CD14-positive monocyte (primary cell): Measurements from ENCODE around the gene PTPN9. TPM values are rescaled to one million over a fixed set of nuclear protein-coding genes. Genes with fewer than 3 reads are reported as not detected.

ENCODE experiments used
- DNase-seq, 3 donors: peaks; one replicate each; pipeline ENCODE4 v3.0.0-alpha.2; 2011 to 2022
- H2AFZ ChIP-seq: 2 replicates; pipeline ENCODE4 v1.6.0; 2012; ENCODE audit warnings: mild to moderate bottlenecking, low read depth, low read length, inconsistent platforms; ENCODE audit not compliant: insufficient read depth, poor library complexity, severe bottlenecking
- H3K27ac ChIP-seq, 2 donors: 1 replicate in 1 of 2; 2 replicates in 1 of 2; pipeline ENCODE4 v1.5.1; 2012 to 2013; ENCODE audit warnings: low read length in 2 of 2, control low read depth in 1 of 2, inconsistent platforms in 1 of 2, low read depth in 1 of 2, mild to moderate bottlenecking in 1 of 2
- H3K27me3 ChIP-seq, 2 donors: one replicate each; pipeline versions ENCODE4 v1.6.0 to v1.6.1; 2011 to 2013; ENCODE audit warnings: low read length in 2 of 2; ENCODE audit not compliant: control insufficient read depth in 2 of 2, insufficient read depth in 2 of 2
- H3K36me3 ChIP-seq, 2 donors: replicated peaks in 1 of 2; 1 replicate in 1 of 2; 2 replicates in 1 of 2; pipeline versions ENCODE4 v1.5.1 to v1.6.1; 2012 to 2013; ENCODE audit warnings: low read length in 2 of 2, control low read depth in 1 of 2, inconsistent platforms in 1 of 2, mild to moderate bottlenecking in 1 of 2; ENCODE audit not compliant: insufficient read depth in 2 of 2, control insufficient read depth in 1 of 2
- H3K4me1 ChIP-seq, 2 donors: 1 replicate in 1 of 2; 2 replicates in 1 of 2; pipeline versions ENCODE4 v1.5.1 to v1.6.1; 2012 to 2013; ENCODE audit warnings: low read length in 2 of 2, control low read depth in 1 of 2, inconsistent platforms in 1 of 2, mild to moderate bottlenecking in 1 of 2, moderate library complexity in 1 of 2; ENCODE audit not compliant: insufficient read depth in 2 of 2, control insufficient read depth in 1 of 2
- H3K4me2 ChIP-seq: replicated peaks from 2 replicates; pipeline ENCODE3; 2012; ENCODE audit warnings: low read length, moderate library complexity, mild to moderate bottlenecking; ENCODE audit not compliant: poor library complexity, severe bottlenecking; ENCODE audit errors: extremely low read depth
- H3K4me3 ChIP-seq, 3 experiments: fragments of 200-600 bp in 1 of 3; sonication (generic) in 1 of 3; replicated peaks in 1 of 3; 1 replicate in 2 of 3; 2 replicates in 1 of 3; pipeline ENCODE4 v1.5.1; 2011 to 2013; ENCODE audit warnings: low read length in 3 of 3, mild to moderate bottlenecking in 3 of 3, control low read depth in 2 of 3, low read depth in 2 of 3, inconsistent platforms in 1 of 3, moderate library complexity in 1 of 3
- H3K79me2 ChIP-seq: 2 replicates; pipeline ENCODE4 v1.6.0; 2012; ENCODE audit warnings: mild to moderate bottlenecking, control low read depth, inconsistent platforms, low read length, moderate library complexity; ENCODE audit not compliant: insufficient read depth
- H3K9ac ChIP-seq: 2 replicates; pipeline ENCODE4 v1.6.0; 2017; ENCODE audit warnings: low read length, mild to moderate bottlenecking; ENCODE audit not compliant: insufficient read depth, poor library complexity, severe bottlenecking
- H3K9me3 ChIP-seq, 2 donors: replicated peaks in 1 of 2; 1 replicate in 1 of 2; 2 replicates in 1 of 2; pipeline versions ENCODE4 v1.5.1 to v1.6.1; 2012 to 2013; ENCODE audit warnings: low read length in 2 of 2, control low read depth in 1 of 2; ENCODE audit not compliant: control insufficient read depth in 1 of 2, insufficient read depth in 1 of 2
- H4K20me1 ChIP-seq: 2 replicates; pipeline ENCODE4 v1.6.0; 2012; ENCODE audit warnings: mild to moderate bottlenecking, low read length, control low read depth, moderate library complexity; ENCODE audit not compliant: insufficient read depth
- H3K27ac Mint-ChIP-seq, 7 donors: one replicate each; pipeline ENCODE4 v1.8.0; 2020; ENCODE audit warnings: mild to moderate bottlenecking in 7 of 7, mixed read lengths in 7 of 7, moderate library complexity in 6 of 7, inconsistent platforms in 2 of 7
- H3K27me3 Mint-ChIP-seq, 3 donors: one replicate each; pipeline ENCODE4 v1.8.0; 2021 to 2022; ENCODE audit warnings: low read depth in 3 of 3, mild to moderate bottlenecking in 3 of 3, mixed read lengths in 3 of 3, moderate library complexity in 3 of 3, inconsistent platforms in 1 of 3
- H3K36me3 Mint-ChIP-seq, 2 donors: one replicate each; pipeline ENCODE4 v1.8.0; 2020; ENCODE audit warnings: mixed read lengths in 2 of 2, inconsistent platforms in 1 of 2, mild to moderate bottlenecking in 1 of 2
- H3K4me1 Mint-ChIP-seq: one replicate; pipeline ENCODE4 v1.8.0; 2020; ENCODE audit warnings: mild to moderate bottlenecking, mixed read lengths
- H3K4me3 Mint-ChIP-seq, 2 donors: one replicate each; pipeline ENCODE4 v1.8.0; 2020; ENCODE audit warnings: mild to moderate bottlenecking in 2 of 2, mixed read lengths in 2 of 2, moderate library complexity in 1 of 2
- H3K9me3 Mint-ChIP-seq, 7 donors: one replicate each; pipeline ENCODE4 v1.8.0; 2020 to 2022; ENCODE audit warnings: mixed read lengths in 7 of 7, mild to moderate bottlenecking in 6 of 7, moderate library complexity in 6 of 7, inconsistent platforms in 2 of 7
- WGBS: methylation state at CpG from one replicate; pipeline ENCODE4 v1.1.5; 2013; ENCODE audit warnings: missing lambda C conversion rate; ENCODE audit not compliant: insufficient coverage; 5-methylcytosine and 5-hydroxymethylcytosine counted together
- intact Hi-C, 2 donors: fragments of 100-400 bp; cut with micrococcal nuclease; formaldehyde crosslinking; loops; one replicate each; pipeline versions ENCODE4 v1.15.0 to v1.15.1; 2023
- polyA plus RNA-seq, 3 donors: library from polyadenylated mRNA; depleted of rRNA in 1 of 3; unstranded in 2 of 3; stranded (reverse) in 1 of 3; fragments of 300-500 nt in 2 of 3; fragments of >200 nt in 1 of 3; fragmentation: Illumina TruSeq in 2 of 3; gene quantifications; 1 replicate in 2 of 3; 2 replicates in 1 of 3; pipeline ENCODE4 v1.2.3, GENCODE V29; 2012 to 2021
- TF ChIP-seq, protein P1 (sequence below): fragments of 200-600 bp; IDR thresholded peaks from one replicate; pipeline ENCODE4 v1.8.0; 2022; ENCODE audit warnings: antibody characterized with exemption, mild to moderate bottlenecking

PTPN9 gene
- polyA plus RNA-seq, 3 donors = 21.1 to 40.1 (median 28.0) TPM

DNA sequence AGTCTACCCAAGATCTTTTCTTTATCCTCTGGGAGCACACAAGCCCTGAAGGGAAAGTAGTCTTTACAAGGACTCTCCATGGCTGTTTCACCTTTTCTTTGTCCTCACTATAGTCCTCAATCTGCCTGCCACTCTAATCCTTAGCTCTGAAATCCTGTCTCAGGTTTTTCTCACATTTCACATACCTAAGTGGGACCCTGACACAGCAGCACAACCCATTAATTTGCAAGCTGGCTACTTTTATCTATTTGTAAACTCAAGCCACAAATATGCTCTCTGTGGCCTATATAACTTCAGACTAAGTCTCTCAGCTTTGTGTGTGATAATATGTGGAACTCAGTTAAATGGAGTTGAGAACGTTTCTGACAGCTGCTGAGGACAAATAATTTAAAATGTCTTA lies 147.4 kb downstream of the PTPN9 start:
- peaks cover 30 to 50% of the 10 kb centered on the region in 2 donors for H3K36me3 ChIP-seq
- WGBS = no CpG with 5 or more reads among the region's 1 CpG
- H3K9ac ChIP-seq = no peak overlapping the region
- H3K9me3 ChIP-seq = no peaks in the 10 kb centered on the region
- H3K4me1 ChIP-seq = peaks cover 0 to 4% of the 10 kb centered on the region in 2 donors
- DNase-seq = no peak
- Mint-ChIP-seq H3K9me3 (no peaks in the 10 kb centered on the region), H3K27me3 (peaks cover 0 to 2% (median 0%) of the 10 kb centered on the region in 3 donors), H3K27ac (peak overlapping the region in 5 of 7 donors; percentile 13 to 73 (median 46)), H3K4me3 (no peak overlapping the region), H3K36me3 (peaks cover 31 to 48% of the 10 kb centered on the region in 2 donors), H3K4me1 (peaks cover 9% of the 10 kb centered on the region)
- H3K27me3 ChIP-seq = no peaks in the 10 kb centered on the region
- peak overlapping the region in 1 of 2 donors; percentile 58 for H3K27ac ChIP-seq
- H4K20me1 ChIP-seq = peaks cover 84% of the 10 kb centered on the region
- H2AFZ ChIP-seq = no peak overlapping the region
- no peak overlapping the region for H3K4me3 ChIP-seq
- intact Hi-C loops = no loop called here
- TF ChIP-seq, protein P1, sequence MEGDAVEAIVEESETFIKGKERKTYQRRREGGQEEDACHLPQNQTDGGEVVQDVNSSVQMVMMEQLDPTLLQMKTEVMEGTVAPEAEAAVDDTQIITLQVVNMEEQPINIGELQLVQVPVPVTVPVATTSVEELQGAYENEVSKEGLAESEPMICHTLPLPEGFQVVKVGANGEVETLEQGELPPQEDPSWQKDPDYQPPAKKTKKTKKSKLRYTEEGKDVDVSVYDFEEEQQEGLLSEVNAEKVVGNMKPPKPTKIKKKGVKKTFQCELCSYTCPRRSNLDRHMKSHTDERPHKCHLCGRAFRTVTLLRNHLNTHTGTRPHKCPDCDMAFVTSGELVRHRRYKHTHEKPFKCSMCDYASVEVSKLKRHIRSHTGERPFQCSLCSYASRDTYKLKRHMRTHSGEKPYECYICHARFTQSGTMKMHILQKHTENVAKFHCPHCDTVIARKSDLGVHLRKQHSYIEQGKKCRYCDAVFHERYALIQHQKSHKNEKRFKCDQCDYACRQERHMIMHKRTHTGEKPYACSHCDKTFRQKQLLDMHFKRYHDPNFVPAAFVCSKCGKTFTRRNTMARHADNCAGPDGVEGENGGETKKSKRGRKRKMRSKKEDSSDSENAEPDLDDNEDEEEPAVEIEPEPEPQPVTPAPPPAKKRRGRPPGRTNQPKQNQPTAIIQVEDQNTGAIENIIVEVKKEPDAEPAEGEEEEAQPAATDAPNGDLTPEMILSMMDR = no peak
- peaks cover 97% of the 10 kb centered on the region for H3K79me2 ChIP-seq
- H3K4me2 ChIP-seq = no peak overlapping the region

GRCh38 chr15:75431270-75431669 lies 147.8 kb downstream of the PTPN9 start:
- no peak overlapping the region for H3K4me3 Mint-ChIP-seq
- peaks cover 34 to 52% of the 10 kb centered on the region in 2 donors for H3K36me3 ChIP-seq
- H3K27ac ChIP-seq = peak overlapping the region in 1 of 2 donors; percentile 58
- H3K4me1 Mint-ChIP-seq = peaks cover 9% of the 10 kb centered on the region
- peaks cover 0 to 2% (median 0%) of the 10 kb centered on the region in 3 donors for H3K27me3 Mint-ChIP-seq
- H3K9me3 ChIP-seq = no peaks in the 10 kb centered on the region
- H3K9ac ChIP-seq = no peak overlapping the region
- no peak for DNase-seq
- peaks cover 0 to 4% of the 10 kb centered on the region in 2 donors for H3K4me1 ChIP-seq
- WGBS = no CpG with 5 or more reads among the region's 2 CpGs
- H3K27me3 ChIP-seq = no peaks in the 10 kb centered on the region
- no peaks in the 10 kb centered on the region for H3K9me3 Mint-ChIP-seq
- peaks cover 95% of the 10 kb centered on the region for H3K79me2 ChIP-seq
- H3K36me3 Mint-ChIP-seq = peaks cover 31 to 48% of the 10 kb centered on the region in 2 donors
- H3K4me3 ChIP-seq = no peak overlapping the region
- H3K4me2 ChIP-seq = no peak overlapping the region
- intact Hi-C loops = no loop called here
- peaks cover 84% of the 10 kb centered on the region for H4K20me1 ChIP-seq
- TF ChIP-seq, protein P1 = no peak
- peak overlapping the region in 5 of 7 donors; percentile 2 to 70 (median 17) for H3K27ac Mint-ChIP-seq
- H2AFZ ChIP-seq = no peak overlapping the region
